Activated T-cell treated with anti-CD3 and anti-CD28 coated beads for 1 hour (primary cell): ENCODE measurements around the gene ABCA10.
"Not testable (repeated sequence)": the region's sequence is repeated elsewhere in the genome, so short reads cannot be mapped to it uniquely, and the experiment has no call there.

Source experiments
- DNase-seq: peaks from one replicate; pipeline ENCODE4 v3.0.0-alpha.2; 2020; ENCODE audit warnings: low read depth

Gene ABCA10

GRCh38 chr17:69228576-69228975, at the start of gene ABCA10:
Gene ABCA10 (minus strand): TSS chr17:69228824. CDS start chr17:69225358, 3,466 bp downstream.
- no peak for DNase-seq

GRCh38 chr17:69276279-69276678, 47.7 kb upstream of the ABCA10 start:
- not testable (repeated sequence) for DNase-seq

GRCh38 chr17:69275751-69276150, 47.1 kb upstream of the ABCA10 start:
- no peak for DNase-seq

- DNase-seq: no peak
Measured at GRCh38 chr17:69271023-69271422, 42.4 kb upstream of the ABCA10 start.

- no peak for DNase-seq
Measured at GRCh38 chr17:69269131-69269998, 40.7 kb upstream of the ABCA10 start.

GRCh38 chr17:69268543-69269014, 40.0 kb upstream of the ABCA10 start:
- no peak for DNase-seq

GRCh38 chr17:69267219-69267618, 38.6 kb upstream of the ABCA10 start:
- no peak for DNase-seq

- no peak for DNase-seq
Measured at GRCh38 chr17:69265873-69266272, 37.2 kb upstream of the ABCA10 start.

- DNase-seq: no peak
Measured at GRCh38 chr17:69254187-69254586, 25.6 kb upstream of the ABCA10 start.

GRCh38 chr17:69250641-69251040, 22.0 kb upstream of the ABCA10 start:
- no peak for DNase-seq

GRCh38 chr17:69246726-69247375, 18.2 kb upstream of the ABCA10 start:
- no peak for DNase-seq

- no peak for DNase-seq
Measured at GRCh38 chr17:69246202-69246601, 17.6 kb upstream of the ABCA10 start.

GRCh38 chr17:69245617-69246016, 17.0 kb upstream of the ABCA10 start:
- no peak for DNase-seq

- no peak for DNase-seq
Measured at GRCh38 chr17:69239611-69240600, 11.3 kb upstream of the ABCA10 start.

GRCh38 chr17:69236946-69237345, 8.3 kb upstream of the ABCA10 start:
- no peak for DNase-seq

- no peak for DNase-seq
Measured at GRCh38 chr17:69236464-69236863, 7.8 kb upstream of the ABCA10 start.

- peak; percentile 19 for DNase-seq
Measured at GRCh38 chr17:69235338-69236058, 6.9 kb upstream of the ABCA10 start.

GRCh38 chr17:69232650-69233049, 4.0 kb upstream of the ABCA10 start:
- no peak for DNase-seq

- DNase-seq: no peak
Measured at GRCh38 chr17:69231521-69231920, 2.9 kb upstream of the ABCA10 start.

- DNase-seq: no peak
Measured at GRCh38 chr17:69230939-69231338, 2.3 kb upstream of the ABCA10 start.

- no peak for DNase-seq
Measured at GRCh38 chr17:69228018-69228417, 606 bp downstream of the ABCA10 start.
